ENCODE results near the gene PPA2.

PPA2 gene

DNA sequence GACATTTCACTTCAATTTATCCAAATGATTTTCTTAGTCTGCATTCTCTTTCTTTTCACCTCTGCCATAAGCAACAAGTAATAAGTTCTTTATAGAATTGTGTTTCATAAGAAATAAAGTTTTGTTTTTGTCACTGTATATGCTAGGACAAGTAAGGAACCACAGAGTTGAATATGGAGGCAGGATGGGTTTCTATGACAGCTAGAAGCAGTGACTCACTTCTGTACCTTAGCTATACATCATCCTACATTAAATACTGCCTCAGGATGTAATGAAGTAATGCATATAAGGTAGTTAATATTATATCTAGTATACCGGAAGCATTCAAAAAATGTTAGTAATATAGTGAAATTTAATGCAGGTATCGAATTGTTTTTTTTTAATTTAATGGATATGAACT is 128.0 kb downstream of the PPA2 start:
- no peak for DNase-seq
- no peak overlapping the region for H3K4me3 Mint-ChIP-seq

DNA sequence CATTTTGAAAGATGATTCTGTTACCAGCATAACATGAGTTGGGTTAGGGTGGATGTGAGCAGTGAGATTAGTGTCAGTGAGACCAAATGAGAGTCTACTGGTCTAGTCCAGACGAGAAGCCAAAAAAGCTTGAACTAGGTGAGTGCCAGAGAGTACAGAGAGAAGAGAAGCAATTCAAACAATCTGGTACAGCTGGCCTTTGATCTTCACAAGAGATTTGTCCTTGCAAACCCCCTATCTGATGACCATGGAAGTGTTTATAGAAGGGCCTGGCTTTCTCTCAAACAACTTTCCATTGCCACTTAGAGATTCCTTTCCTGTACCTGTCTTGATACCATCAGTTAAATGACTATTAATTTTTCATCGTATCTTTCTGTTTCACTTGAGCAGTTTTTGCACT is 128.5 kb downstream of the PPA2 start:
- no peak for DNase-seq
- H3K36me3 Mint-ChIP-seq (ENCODE audit: low read depth), result peaks cover 2% of the 10 kb centered on the region
- H3K4me3 Mint-ChIP-seq, result no peak overlapping the region
- no peaks in the 10 kb centered on the region for H3K27me3 Mint-ChIP-seq
- H3K4me1 Mint-ChIP-seq (ENCODE audit: low read depth), result no peaks in the 10 kb centered on the region
- H3K27ac Mint-ChIP-seq, result no peak overlapping the region
- no peaks in the 10 kb centered on the region for H3K9me3 Mint-ChIP-seq

More for the DNA sequence above, 128.0 kb downstream of the PPA2 start:
- Mint-ChIP-seq H3K36me3 (ENCODE audit: low read depth) (no peaks in the 10 kb centered on the region), H3K4me1 (ENCODE audit: low read depth) (no peaks in the 10 kb centered on the region), H3K27me3 (no peaks in the 10 kb centered on the region), H3K9me3 (no peaks in the 10 kb centered on the region), H3K27ac (no peak overlapping the region)

DNA sequence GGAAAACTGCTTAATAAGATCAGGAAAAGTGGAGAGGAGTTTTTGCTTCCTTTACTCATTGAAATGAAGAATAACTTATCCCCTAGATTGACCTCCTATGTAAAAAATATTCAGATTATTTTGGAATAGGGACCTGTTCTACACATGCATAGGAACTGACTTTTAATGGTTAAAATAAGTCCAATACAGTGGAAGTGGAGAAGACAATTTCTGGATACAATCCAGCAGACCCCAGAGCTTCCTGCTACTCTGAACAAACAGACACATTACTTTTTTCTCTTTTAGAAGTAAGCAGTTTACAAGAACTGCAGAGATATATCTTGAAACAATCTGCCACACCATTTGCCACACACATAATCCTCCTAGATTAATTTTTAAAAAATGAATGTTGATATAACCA is 129.7 kb downstream of the PPA2 start:
- H3K27ac Mint-ChIP-seq, result no peak overlapping the region
- DNase-seq, result no peak
- H3K36me3 Mint-ChIP-seq (ENCODE audit: low read depth), result peaks cover 2% of the 10 kb centered on the region
- H3K4me1 Mint-ChIP-seq (ENCODE audit: low read depth), result no peaks in the 10 kb centered on the region
- no peaks in the 10 kb centered on the region for H3K9me3 Mint-ChIP-seq
- no peak overlapping the region for H3K4me3 Mint-ChIP-seq
- H3K27me3 Mint-ChIP-seq, result no peaks in the 10 kb centered on the region

DNA sequence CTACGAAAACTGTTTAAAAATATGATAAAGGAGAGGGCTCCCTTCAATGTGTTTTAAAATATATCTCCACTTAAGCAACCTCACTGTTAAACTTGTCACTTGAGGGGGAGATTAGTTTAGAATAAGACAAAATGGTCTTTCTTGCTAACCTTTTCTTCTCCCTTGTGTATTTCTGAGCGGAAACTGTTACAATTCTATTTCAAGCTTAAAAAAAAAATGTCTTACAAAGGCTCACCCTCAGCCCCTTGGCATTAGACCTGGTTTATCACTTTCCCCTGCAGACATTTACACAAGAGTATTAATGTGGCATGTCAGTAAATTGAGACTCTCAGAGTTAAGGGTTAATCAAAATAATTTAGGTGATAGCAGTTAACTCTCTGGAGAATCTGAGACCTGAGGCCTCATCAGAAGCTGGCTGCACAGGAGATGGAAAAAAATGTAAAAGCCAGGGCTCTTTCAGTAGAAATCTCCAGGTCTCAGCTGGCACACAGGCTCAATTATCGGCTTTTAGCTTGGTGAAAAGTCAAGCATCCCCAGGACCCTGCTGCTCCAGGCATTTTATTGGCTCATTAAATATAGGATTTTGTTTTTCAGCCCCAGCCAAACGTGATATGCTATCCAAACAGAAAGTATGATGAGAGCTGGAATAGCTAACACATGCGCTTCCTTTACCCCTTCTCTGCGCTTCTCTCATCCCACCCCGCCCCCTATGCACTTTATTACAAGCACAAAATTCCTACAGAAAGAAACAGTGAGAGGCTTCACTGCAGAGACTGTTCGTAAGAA is 130.5 kb downstream of the PPA2 start:
- no peak for DNase-seq
- H3K4me3 Mint-ChIP-seq, result no peak overlapping the region
- H3K27ac Mint-ChIP-seq, result no peak overlapping the region
- peaks cover 2% of the 10 kb centered on the region for H3K36me3 Mint-ChIP-seq (ENCODE audit: low read depth)
- no peaks in the 10 kb centered on the region for H3K9me3 Mint-ChIP-seq
- H3K4me1 Mint-ChIP-seq (ENCODE audit: low read depth), result no peaks in the 10 kb centered on the region
- H3K27me3 Mint-ChIP-seq, result no peaks in the 10 kb centered on the region

DNA sequence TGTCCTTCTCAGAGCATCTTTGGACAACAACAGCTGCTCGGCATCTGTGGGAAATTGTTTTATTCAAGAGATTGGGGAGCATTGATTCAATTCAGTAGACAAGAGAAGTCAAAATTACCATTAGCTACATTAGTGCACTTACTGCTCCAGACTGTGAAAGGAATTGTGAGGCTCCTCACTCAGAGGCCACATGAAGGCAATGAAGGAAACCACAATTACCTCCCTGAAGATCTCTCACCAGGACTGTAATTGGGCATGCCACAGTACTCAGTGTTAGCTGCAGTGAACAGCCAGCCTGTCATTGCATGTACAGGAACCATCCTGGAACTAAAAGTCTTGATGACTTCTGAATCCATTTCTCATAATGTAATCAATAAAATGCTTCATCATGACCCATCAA is 144.8 kb downstream of the PPA2 start:
- DNase-seq, result no peak
- H3K4me3 Mint-ChIP-seq, result no peak overlapping the region
- H3K4me1 Mint-ChIP-seq (ENCODE audit: low read depth), result peaks cover 19% of the 10 kb centered on the region
- H3K36me3 Mint-ChIP-seq (ENCODE audit: low read depth), result no peaks in the 10 kb centered on the region
- H3K27me3 Mint-ChIP-seq, result no peaks in the 10 kb centered on the region
- H3K27ac Mint-ChIP-seq, result no peak overlapping the region
- H3K9me3 Mint-ChIP-seq, result no peaks in the 10 kb centered on the region

DNA sequence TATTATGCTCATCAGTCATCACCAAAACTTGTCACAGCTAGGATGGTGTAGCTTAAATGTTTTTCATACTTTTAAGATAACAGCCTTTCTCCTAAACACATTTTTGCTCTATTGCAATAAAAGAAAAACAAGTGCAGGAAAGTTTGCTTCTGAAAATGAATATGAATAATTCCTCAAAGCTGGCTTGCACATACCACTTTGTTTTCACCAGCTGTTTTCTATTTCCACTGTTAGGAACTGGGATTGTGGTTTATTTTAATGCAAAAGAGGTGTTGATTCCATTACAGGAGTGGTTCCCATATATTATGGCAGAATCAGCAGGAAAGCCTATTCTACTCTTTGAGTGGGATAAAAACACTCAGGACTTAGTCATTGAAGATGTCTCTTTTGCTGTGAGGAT is 145.9 kb downstream of the PPA2 start:
- no peak overlapping the region for H3K4me3 Mint-ChIP-seq
- no peak overlapping the region for H3K27ac Mint-ChIP-seq
- H3K9me3 Mint-ChIP-seq, result no peaks in the 10 kb centered on the region
- no peaks in the 10 kb centered on the region for H3K36me3 Mint-ChIP-seq (ENCODE audit: low read depth)
- H3K27me3 Mint-ChIP-seq, result no peaks in the 10 kb centered on the region
- peaks cover 19% of the 10 kb centered on the region for H3K4me1 Mint-ChIP-seq (ENCODE audit: low read depth)
- DNase-seq, result no peak

DNA sequence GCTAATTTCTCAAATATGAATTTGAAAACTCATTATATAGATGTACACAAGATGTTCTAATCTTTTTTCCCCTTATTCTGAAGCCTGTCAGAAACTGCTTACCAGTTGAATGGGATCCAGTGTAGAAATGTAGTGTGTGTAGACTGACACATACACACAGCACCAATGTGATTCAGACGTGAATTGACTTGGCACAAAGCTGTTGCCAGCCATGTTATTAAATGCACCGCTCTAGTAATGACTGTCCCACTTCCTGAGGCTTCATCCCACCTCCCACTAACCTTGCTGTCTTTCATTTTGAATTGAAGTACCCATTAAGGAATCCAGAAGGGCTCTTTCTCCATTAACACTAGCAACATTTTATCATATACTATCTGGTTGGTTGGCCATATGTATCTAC is 146.6 kb downstream of the PPA2 start:
- Mint-ChIP-seq H3K27ac (no peak overlapping the region), H3K4me1 (ENCODE audit: low read depth) (peaks cover 19% of the 10 kb centered on the region)
- DNase-seq, result no peak

More for the DNA sequence above, 146.6 kb downstream of the PPA2 start:
- H3K9me3 Mint-ChIP-seq, result no peaks in the 10 kb centered on the region
- no peak overlapping the region for H3K4me3 Mint-ChIP-seq
- no peaks in the 10 kb centered on the region for H3K27me3 Mint-ChIP-seq
- H3K36me3 Mint-ChIP-seq (ENCODE audit: low read depth), result no peaks in the 10 kb centered on the region

Data from activated T-cell treated with anti-CD3 and anti-CD28 coated beads, Interleukin-2, amount 50 U/mL, for 24 hours (primary cell).